GM21360 (cell line): ENCODE measurements around the gene SPDYE5.

ENCODE experiments used
- ATAC-seq: cut with Tn5 transposase; IDR thresholded peaks from one replicate; pipeline ENCODE4 v1.9.1; 2021; ENCODE audit warnings: mild to moderate bottlenecking, moderate library complexity; ENCODE audit not compliant: unreplicated experiment

The SPDYE5 gene

GRCh38 chr7:75536491-75536890 is 44.4 kb downstream of the SPDYE5 start:
- no peak for ATAC-seq

- ATAC-seq: no peak
These were observed 44.9 kb downstream of the SPDYE5 start for GRCh38 chr7:75536940-75537538.

GRCh38 chr7:75537731-75538130 is 45.6 kb downstream of the SPDYE5 start:
- no peak for ATAC-seq

GRCh38 chr7:75546237-75547015 is 54.3 kb downstream of the SPDYE5 start:
- no peak for ATAC-seq
